ENCODE results near the gene CTPS2.
A peak's percentile ranks its signal among the peaks of the same experiment; 100 is the strongest.
"Not testable (repeated sequence)": the region's sequence is repeated elsewhere in the genome, so short reads cannot be mapped to it uniquely, and the experiment has no call there.

The CTPS2 gene

GRCh38 chrX:16712548-16713155 lies at the start of gene CTPS2:
Gene CTPS2, minus strand, starts transcription at chrX:16712669. Its CDS starts 9,767 bp downstream, at chrX:16702902.
- peak; percentile 27 for DNase-seq

GRCh38 chrX:16761500-16761899 lies 49.0 kb upstream of the CTPS2 start:
- not testable (repeated sequence) for DNase-seq

GRCh38 chrX:16756724-16757123 lies 44.3 kb upstream of the CTPS2 start:
- DNase-seq: no peak

- no peak for DNase-seq
Observed at GRCh38 chrX:16754019-16754418, 41.5 kb upstream of the CTPS2 start.

- DNase-seq: no peak
Observed at GRCh38 chrX:16750136-16750535, 37.7 kb upstream of the CTPS2 start.

GRCh38 chrX:16748425-16748824 lies 36.0 kb upstream of the CTPS2 start:
- DNase-seq: no peak

GRCh38 chrX:16745659-16746058 lies 33.2 kb upstream of the CTPS2 start:
- DNase-seq: no peak

- no peak for DNase-seq
Observed at GRCh38 chrX:16745102-16745501, 32.6 kb upstream of the CTPS2 start.

- DNase-seq: no peak
Observed at GRCh38 chrX:16743604-16744325, 31.3 kb upstream of the CTPS2 start.

- DNase-seq: no peak
Observed at GRCh38 chrX:16739574-16739973, 27.1 kb upstream of the CTPS2 start.

- DNase-seq: no peak
Observed at GRCh38 chrX:16737024-16737423, 24.6 kb upstream of the CTPS2 start.

- DNase-seq: no peak
Observed at GRCh38 chrX:16733013-16733412, 20.5 kb upstream of the CTPS2 start.

GRCh38 chrX:16730450-16730849 lies 18.0 kb upstream of the CTPS2 start:
- no peak for DNase-seq

GRCh38 chrX:16727637-16728036 lies 15.2 kb upstream of the CTPS2 start:
- no peak for DNase-seq

GRCh38 chrX:16726347-16726988 lies 14.0 kb upstream of the CTPS2 start:
- DNase-seq: not testable (repeated sequence)

GRCh38 chrX:16725072-16725471 lies 12.6 kb upstream of the CTPS2 start:
- no peak for DNase-seq

- no peak for DNase-seq
Observed at GRCh38 chrX:16722481-16722880, 10.0 kb upstream of the CTPS2 start.

GRCh38 chrX:16719334-16720084 lies 7.0 kb upstream of the CTPS2 start, which contains the start of gene SYAP1:
Gene SYAP1, plus strand, starts transcription at chrX:16719612. Its CDS starts 113 bp downstream, at chrX:16719725.
- DNase-seq: peak; percentile 91

- no peak for DNase-seq
Observed at GRCh38 chrX:16718824-16719333, 6.4 kb upstream of the CTPS2 start.

- not testable (repeated sequence) for DNase-seq
Observed at GRCh38 chrX:16716451-16716850, 4.0 kb upstream of the CTPS2 start.

GRCh38 chrX:16715638-16716037 lies 3.2 kb upstream of the CTPS2 start:
- not testable (repeated sequence) for DNase-seq

GRCh38 chrX:16714504-16714903 lies 2.0 kb upstream of the CTPS2 start:
- no peak for DNase-seq
